Left forelimb (tissue), 1 donor: ENCODE results near the gene MBNL3.
"Not testable (repeated sequence)": the region's sequence is repeated elsewhere in the genome, so short reads cannot be mapped to it uniquely, and the experiment has no call there.

Experiments
- DNase-seq: peaks from one replicate; pipeline ENCODE4 v3.0.0-alpha.2; 2018; ENCODE audit warnings: low spot score

MBNL3 gene

DNA sequence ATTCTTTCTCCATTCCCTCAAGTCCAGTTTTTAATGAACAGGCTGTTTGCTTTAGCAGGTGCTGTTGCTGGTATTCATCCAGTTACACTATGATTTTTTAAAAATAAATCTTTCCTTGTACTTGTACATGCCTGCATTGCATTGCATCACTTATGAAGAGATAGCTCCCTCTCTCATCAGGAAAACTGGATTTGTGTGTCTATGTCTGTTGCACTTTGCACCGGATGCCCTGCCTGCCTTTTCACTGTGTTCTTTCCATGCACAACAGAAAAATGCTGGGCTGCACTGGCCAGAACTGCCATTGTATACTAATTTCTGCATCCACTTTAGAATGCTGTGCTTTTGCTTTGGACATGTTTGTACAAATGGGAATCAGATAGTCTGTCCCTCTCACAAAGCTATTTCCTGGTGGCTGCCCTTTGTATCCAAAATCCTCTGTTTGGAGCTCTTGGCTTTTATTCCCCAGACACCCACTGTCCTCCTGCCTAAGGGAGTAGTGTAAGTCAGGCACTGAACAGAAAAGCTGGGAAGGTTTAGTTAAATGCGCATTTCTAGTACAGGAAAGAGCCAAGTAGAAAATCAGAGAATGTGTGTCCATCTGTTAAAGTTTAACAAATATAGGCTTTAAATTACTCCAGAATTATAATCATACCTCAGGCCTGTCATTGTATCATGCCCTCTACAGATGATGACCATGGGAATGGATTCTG, 119.1 kb downstream of the MBNL3 start:
- no peak for DNase-seq

DNA sequence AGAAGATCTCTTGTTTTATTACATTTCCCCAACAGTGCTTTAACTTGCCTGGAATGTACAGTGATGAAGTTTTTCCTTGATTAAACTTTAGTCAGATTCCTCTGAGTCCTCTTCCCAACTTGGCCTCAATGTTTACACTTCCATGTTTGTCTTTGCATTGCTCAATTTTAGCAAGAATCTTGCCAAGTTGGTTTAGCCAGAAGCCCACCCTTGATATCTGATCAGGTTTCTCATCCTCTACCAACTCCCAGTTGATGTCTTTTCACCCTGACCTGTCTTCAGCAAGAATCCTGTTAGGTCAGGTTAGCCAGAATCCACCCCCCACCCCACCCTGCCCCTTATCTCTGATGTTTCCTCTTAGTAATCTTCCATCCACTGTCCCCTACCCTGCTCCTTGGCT, 120.9 kb downstream of the MBNL3 start:
- no peak for DNase-seq

DNA sequence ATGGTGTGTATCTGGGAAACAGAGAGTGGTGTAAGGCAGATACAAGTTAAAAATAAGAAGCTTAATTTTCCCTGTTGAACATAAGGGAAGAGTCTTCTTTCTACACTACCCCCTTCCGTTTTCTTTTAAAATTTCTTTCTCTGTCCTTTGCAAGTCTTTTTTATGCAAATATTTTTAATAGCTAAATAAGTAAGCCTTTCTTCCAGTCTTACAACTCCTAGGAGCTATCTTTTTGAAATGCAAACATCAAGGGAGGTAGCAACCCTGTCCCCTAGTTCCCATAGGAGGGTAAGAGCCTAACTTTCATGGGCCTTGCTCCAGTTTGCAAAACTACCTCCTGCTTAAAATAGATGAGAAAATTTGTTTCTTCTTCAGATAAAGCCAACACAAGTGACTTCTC, 121.5 kb downstream of the MBNL3 start:
- no peak for DNase-seq

DNA sequence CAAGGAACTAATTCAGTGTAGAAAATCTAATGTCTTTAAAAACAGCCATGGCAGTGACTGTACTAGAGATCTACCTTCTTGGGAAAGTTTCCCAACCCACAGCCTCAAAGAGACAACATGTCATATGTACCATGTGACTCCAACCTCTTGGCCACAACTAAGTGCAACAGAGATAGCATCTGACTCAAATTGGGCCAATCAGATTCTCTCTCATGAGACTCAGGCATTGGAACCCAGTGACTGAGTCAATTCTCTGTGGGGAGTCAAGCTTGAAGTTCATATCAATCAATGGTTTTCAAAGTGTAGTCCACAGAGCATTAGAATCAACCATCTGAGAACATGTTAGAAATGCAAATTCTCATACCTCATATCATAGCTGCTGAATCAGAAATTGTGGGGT, 123.3 kb downstream of the MBNL3 start:
- no peak for DNase-seq

DNA sequence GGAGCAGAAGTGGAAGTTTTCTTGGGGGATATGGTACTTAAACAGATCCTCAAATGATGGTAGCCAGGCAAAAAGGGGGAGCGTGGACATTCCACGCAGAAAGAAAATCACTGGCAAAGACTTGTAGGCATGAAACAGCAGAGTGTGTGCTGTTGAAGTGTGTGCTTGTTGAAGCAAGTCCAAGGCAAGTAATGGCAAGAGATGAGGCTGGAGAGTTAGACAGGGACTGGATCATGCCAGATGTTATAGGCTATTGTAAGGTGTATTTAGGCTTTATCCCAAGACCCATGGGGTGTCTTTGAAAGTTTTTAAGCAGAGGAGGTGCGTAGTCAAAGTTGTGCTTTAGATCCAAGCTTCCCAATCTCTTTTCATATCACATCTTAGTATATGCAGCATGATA, 124.5 kb downstream of the MBNL3 start:
- DNase-seq: no peak

DNA sequence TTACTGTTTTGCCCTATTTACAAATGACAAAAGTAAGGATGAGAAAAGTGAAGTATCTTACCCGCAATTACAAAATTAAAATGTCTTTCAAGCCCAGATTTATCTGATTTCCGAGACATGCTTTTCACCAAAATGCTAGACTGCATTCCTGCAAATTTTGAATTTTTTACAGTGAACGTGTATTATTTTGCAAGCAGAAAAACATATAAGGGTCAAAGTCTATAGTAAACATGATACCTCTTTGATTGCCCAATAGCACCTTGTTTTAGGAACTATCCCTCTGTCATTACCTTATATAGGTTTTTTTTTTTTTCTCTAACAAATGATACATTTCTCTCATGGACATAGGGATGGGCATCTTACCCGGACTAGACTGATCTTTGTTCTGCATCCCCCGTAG, 135.4 kb downstream of the MBNL3 start:
- no peak for DNase-seq

DNA sequence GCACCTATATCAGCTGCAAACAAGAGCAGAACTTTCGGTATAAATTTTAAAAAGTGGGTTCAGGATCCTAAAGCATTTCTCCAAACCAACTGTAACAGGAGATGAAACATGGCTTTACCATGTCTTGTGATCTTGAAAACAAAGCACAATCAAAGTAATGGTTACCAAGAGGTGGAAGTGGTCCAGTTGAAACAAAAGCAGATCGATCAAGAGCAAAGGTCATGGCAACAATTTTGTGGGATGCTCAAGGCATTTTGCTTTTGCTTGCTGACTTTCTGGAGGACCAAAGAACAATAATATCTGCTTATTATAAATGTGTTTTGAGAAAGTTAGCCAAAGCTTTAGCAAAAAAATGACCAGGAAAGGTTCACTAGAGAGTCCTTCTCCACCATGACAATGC, 152.7 kb downstream of the MBNL3 start:
- DNase-seq: no peak

DNA sequence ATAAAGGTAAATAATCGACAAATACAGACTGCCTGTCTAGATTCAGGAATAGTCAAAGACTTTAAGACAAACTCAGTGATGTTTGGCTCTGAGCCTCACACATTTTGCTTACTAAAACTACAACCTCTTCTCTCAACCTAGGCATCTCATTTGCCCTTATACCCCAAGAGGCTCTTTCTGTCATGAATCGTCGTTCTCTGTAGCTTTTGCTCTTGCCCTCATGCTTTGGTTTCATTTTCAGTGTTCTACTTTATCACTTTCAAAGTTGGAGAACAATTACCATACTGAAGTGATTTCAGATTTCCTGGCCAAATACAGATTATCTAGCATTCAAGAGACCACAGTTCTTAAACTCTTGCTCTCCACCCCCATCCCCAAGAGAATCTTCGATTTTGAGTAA, 155.5 kb downstream of the MBNL3 start:
- DNase-seq: no peak

DNA sequence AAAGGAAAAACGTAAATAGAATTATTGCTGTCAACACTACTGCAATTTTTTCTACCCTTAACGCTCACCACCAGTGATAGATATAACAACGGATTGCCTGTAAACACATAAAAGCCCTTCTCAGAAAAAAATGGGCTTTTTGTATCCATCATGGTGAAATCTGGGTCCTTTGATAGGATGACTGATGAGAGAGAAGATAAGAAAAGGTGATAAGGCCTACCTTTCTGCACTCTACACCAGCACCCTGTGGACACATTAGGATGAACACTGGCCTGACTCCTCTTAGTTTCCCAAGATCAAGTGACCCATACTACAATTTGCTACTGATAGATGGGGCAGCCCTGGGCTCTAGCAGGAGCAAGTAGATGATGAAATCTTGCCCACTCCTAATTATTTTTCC, 157.3 kb downstream of the MBNL3 start:
- no peak for DNase-seq

DNA sequence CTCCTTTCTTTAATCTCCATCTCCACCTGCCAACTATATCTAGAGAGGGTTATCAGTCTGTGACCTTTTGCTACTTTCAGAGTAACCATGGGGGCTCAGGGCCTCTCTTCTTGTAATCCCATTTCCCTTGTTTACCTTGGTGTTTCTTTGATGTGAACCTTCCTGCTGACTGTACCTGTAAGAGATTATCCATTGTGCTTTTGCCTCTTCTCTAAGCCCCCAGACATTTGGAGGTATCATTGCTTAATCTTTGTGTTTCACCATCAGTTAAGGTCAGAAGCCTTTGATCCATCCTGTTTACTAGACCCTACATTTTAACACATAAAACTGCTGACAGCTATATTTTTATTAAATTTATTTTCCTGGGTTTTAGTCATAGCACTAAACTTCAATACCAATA, 157.8 kb downstream of the MBNL3 start:
- no peak for DNase-seq

DNA sequence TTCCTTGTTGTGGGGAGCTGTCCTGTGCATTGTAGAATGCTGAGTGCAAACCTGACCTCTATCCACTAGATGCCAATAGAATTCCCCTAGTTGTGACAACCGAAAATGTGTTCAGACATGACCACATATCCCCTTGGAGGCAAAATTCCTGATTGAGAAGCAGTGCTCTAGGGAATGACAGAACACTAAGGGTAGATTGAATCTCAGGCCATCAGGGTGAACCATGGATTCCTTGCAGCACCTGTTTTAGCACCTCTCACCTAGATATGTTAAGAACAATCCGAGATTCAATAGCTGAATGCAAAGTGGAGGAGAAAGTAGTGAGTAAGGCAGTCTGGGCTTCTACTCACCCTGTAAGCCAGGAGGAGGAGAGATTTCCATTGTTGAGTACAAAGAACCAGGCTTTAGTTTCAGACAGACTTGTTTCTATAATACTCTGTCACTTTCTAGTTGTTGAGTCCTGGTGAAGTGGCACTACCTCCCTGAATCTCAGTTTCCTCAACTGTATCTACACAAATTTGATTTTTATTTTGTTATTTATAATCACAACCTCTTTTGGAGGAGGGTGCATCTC, 158.6 kb downstream of the MBNL3 start:
- no peak for DNase-seq

DNA sequence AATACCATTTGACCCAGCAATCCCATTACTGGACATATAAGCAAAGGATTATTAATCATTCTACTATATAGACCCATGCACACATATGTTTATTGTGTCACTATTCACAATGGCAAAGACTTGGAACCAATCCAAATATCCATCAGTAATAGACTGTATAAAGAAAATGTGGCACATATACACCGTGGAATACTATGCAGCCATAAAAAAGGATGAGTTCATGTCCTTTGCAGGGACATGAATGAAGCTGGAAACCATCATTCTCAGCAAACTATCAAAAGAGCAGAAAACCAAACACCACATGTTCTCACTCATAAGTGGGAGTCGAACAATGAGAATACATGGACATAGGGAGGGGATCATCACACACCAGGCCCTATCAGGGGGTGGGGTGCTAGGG, 161.9 kb downstream of the MBNL3 start:
- DNase-seq: not testable (repeated sequence)
